Upper lobe of right lung (tissue), 1 donor: ENCODE measurements around the gene GNB5. TPM values are rescaled to one million over a fixed set of nuclear protein-coding genes. Genes with fewer than 3 reads are reported as not detected.

Experiments
- ATAC-seq: fragments of 200-7000 bp; cut with Tn5 transposase; one replicate; pipeline ENCODE4 v1.9.1; 2020; ENCODE audit warnings: mild to moderate bottlenecking, moderate library complexity
- DNase-seq: peaks from one replicate; pipeline ENCODE4 v3.0.0-alpha.2; 2020
- H3K27ac ChIP-seq: fragments of 200-600 bp; one replicate; pipeline ENCODE4 v1.8.0; 2022
- H3K27me3 ChIP-seq: fragments of 200-600 bp; one replicate; pipeline ENCODE4 v1.8.0; 2022; ENCODE audit warnings: mild to moderate bottlenecking
- H3K36me3 ChIP-seq: fragments of 200-600 bp; one replicate; pipeline ENCODE4 v1.8.0; 2022
- H3K4me1 ChIP-seq: fragments of 200-600 bp; one replicate; pipeline ENCODE4 v1.8.0; 2022
- H3K4me3 ChIP-seq: fragments of 200-600 bp; one replicate; pipeline ENCODE4 v1.8.0; 2022; ENCODE audit warnings: mild to moderate bottlenecking
- H3K9me3 ChIP-seq: fragments of 200-600 bp; one replicate; pipeline ENCODE4 v1.8.0; 2022
- intact Hi-C: fragments of 100-400 bp; cut with DNase I; formaldehyde crosslinking; loops from one replicate; pipeline ENCODE4 v1.11.0; 2022
- total RNA-seq: library from RNA; stranded (reverse); fragmentation: NEBNext Ultra II Directional; extraction: Animal tissue kit (Norgen Biotek cat#: 25700); gene quantifications from one replicate; pipeline ENCODE4 v1.2.1, GENCODE V29; 2021
- TF ChIP-seq, protein P1 (sequence below): fragments of 200-600 bp; IDR thresholded peaks from one replicate; pipeline ENCODE4 v1.8.0; 2022; ENCODE audit warnings: antibody characterized with exemption
- donor health status: DM: no; HTN: yes; CAD: no; lungs with severe emphysema.

Gene GNB5
- total RNA-seq, 1 donor from 2014 or later: 16.7 TPM

DNA sequence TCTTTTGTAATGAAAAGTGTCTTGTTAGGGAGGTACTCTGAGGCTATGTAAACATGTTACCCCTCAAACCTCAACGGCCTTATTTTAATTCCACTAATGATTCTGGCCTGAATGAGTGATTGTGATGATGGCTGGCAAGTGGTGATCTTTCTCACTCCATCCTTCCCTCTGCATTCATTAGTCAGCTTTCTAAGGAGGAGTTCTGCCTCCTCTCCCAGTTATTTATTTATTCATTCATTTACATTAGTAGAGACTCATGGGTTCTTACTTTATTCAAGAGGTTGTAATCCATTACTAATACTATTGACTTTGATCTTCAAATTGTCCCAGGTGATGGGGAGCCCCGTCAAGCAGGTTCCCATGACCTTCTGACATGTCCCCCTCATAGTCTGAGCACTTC is 35.3 kb downstream of the GNB5 start:
- no peak for ATAC-seq
- Histone ChIP-seq H3K4me1 (no peaks in the 10 kb centered on the region), H3K9me3 (no peaks in the 10 kb centered on the region), H3K27me3 (no peaks in the 10 kb centered on the region), H3K27ac (no peak overlapping the region), H3K4me3 (no peak overlapping the region), H3K36me3 (no peaks in the 10 kb centered on the region)
- TF ChIP-seq, protein P1, sequence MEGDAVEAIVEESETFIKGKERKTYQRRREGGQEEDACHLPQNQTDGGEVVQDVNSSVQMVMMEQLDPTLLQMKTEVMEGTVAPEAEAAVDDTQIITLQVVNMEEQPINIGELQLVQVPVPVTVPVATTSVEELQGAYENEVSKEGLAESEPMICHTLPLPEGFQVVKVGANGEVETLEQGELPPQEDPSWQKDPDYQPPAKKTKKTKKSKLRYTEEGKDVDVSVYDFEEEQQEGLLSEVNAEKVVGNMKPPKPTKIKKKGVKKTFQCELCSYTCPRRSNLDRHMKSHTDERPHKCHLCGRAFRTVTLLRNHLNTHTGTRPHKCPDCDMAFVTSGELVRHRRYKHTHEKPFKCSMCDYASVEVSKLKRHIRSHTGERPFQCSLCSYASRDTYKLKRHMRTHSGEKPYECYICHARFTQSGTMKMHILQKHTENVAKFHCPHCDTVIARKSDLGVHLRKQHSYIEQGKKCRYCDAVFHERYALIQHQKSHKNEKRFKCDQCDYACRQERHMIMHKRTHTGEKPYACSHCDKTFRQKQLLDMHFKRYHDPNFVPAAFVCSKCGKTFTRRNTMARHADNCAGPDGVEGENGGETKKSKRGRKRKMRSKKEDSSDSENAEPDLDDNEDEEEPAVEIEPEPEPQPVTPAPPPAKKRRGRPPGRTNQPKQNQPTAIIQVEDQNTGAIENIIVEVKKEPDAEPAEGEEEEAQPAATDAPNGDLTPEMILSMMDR: no peak
- intact Hi-C loops: no loop called here
- DNase-seq: no peak

DNA sequence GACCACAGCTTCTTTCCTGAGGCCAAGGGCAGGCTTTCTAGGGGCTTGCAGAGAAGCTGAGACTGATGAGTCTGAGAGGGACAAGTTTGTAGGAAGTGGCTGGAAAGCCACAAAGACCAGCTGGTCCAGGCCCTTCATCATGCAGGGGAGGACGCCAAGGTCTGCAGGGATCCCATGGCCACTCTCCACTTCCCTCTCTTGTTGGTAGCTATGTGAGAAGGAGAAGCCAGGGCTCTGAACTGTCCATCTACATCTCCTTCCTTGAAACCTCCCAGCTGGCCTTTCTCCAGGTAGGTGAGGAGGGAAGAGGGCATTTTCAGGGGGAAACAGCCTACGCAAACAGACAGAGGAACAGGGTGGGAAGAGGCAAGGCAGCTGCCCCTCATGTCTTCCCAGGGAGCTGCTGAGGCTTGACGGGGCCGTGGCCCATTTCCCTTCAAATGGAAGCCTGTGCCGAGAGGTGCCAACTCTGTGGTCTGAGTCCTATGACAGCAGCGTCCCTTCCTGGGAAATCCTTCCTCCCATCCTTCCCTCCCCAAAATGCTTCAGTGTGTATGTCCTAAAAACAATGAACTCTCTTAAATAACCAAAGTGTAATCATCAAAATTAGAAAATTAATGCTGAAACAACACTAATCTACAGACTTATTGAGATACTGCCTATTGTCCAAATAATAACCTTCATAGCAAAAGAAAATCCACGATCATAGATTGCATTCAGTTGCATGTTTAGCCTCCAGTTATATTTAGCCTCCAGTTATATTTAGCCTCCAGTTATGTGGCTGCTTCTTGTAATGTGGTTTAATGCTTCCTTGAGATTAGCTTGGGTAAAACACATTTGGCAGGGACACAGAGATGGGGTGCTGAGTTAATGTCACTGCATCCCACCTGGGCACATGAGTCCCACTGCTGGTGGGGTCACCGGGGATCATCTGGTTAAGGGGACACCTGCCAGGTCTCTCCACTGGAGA is 36.0 kb downstream of the GNB5 start:
- ATAC-seq (peak; percentile 63), DNase-seq (no peak)
- no peaks in the 10 kb centered on the region for H3K4me1 ChIP-seq
- H3K27me3 ChIP-seq: no peaks in the 10 kb centered on the region
- no peaks in the 10 kb centered on the region for H3K36me3 ChIP-seq
- TF ChIP-seq, protein P1: no peak
- H3K9me3 ChIP-seq: no peaks in the 10 kb centered on the region
- no peak overlapping the region for H3K27ac ChIP-seq
- intact Hi-C loops: no loop called here
- H3K4me3 ChIP-seq: no peak overlapping the region

DNA sequence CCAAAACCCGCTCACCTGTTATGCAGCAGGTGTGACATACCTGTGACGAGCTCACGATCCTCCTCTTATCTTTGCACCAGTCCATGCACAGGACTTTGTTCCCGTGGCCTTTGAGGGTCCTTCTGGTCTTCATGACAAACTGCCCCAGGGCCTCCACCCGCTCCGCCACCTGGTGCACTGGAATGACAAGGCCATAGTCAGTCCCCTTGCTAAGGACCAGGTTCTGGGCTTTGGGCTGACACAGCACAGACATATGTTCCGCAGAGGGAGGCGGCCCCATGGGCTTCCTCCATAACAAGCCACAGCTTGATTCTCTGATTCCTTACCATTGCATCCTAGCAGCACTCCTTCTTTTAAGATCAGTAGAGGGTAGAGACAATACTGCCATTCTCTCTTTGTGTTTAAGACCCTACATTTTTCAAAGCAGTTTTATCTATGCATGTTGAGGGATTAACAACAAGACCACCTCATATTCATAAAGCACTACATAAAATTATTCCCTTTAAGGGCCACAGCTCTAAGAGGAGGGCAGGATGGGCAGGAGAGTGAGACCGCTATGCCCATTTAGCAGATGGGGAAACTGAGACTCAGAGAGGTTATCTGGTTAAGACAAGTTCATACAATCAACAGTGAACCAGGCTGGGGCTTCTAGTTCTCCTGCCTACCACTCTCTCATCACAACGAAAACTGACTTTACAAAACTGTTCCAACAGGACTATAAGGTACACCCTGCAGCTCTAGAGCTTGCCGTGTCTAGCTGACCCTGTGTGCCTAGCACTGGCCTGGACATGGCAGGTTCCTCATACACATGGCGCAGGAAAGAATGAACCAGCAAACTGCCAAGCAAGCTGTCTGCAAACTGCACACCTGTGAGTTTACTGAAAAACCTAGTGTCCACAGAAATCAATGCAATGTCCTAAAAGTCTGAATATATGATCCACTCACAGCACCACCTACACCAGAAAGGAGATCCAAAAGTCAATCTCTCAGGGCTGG is 37.0 kb downstream of the GNB5 start:
- intact Hi-C loops: no loop called here
- no peak for DNase-seq
- Histone ChIP-seq H3K36me3 (peaks cover 9% of the 10 kb centered on the region), H3K27ac (no peak overlapping the region), H3K4me3 (no peak overlapping the region), H3K27me3 (no peaks in the 10 kb centered on the region), H3K4me1 (no peaks in the 10 kb centered on the region), H3K9me3 (no peaks in the 10 kb centered on the region)
- TF ChIP-seq, protein P1: no peak
- no peak for ATAC-seq

DNA sequence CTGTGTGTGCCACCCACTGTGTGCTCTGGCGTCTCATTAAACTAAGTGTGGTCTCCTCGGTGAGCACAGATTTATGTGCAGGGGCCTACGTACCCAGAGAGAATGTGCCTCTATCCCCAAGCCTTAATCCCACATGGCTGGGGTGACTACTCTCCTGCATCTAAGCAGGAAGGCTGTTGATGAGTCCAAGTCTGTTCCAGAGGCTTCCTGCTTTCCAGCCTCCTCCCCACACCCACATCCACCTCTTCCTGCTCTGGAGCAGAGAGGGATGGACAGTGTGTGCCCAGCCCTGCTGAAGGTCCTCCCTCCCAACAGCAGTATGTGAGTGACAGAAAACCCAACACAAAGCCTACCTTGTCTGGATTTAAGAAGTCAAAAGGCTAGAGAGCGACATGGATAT is 39.8 kb downstream of the GNB5 start:
- ATAC-seq (peak; percentile 39), DNase-seq (no peak)

DNA sequence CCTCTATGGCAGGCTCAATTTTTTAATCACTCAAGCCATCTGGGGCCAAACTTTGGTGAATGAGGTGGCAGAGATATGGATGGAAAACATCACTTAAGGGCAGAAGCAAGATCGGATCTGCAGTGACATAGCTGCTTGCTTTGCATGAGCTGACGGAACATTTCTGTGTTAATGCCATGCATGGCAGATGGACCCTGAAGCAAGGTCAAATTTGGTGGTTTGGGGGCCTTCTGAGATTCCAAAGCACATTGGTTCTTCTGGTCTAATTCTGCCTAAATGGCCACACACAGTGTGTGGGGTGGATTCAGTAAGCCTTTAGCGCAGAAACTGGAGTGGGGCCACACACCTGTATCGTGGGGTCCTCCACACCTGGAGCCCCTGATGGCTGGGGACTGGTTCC is 40.3 kb downstream of the GNB5 start:
- TF ChIP-seq, protein P1: no peak
- DNase-seq (no peak), ATAC-seq (no peak)
- Histone ChIP-seq H3K4me1 (no peaks in the 10 kb centered on the region), H3K4me3 (no peak overlapping the region), H3K9me3 (no peaks in the 10 kb centered on the region), H3K36me3 (peaks cover 10% of the 10 kb centered on the region), H3K27ac (no peak overlapping the region), H3K27me3 (no peaks in the 10 kb centered on the region)
- intact Hi-C loops: no loop called here

More for the DNA sequence above, 39.8 kb downstream of the GNB5 start:
- Histone ChIP-seq H3K36me3 (peaks cover 10% of the 10 kb centered on the region), H3K27me3 (no peaks in the 10 kb centered on the region), H3K4me1 (no peaks in the 10 kb centered on the region), H3K4me3 (no peak overlapping the region), H3K27ac (no peak overlapping the region), H3K9me3 (no peaks in the 10 kb centered on the region)
- TF ChIP-seq, protein P1: no peak
- intact Hi-C loops: no loop called here
